HG03378 (cell line): ENCODE data around the gene COQ7.

Experiments used
- ATAC-seq: cut with Tn5 transposase; IDR thresholded peaks from one replicate; pipeline ENCODE4 v1.9.1; 2021; ENCODE audit warnings: mild to moderate bottlenecking, moderate library complexity; ENCODE audit not compliant: unreplicated experiment

The COQ7 gene

DNA sequence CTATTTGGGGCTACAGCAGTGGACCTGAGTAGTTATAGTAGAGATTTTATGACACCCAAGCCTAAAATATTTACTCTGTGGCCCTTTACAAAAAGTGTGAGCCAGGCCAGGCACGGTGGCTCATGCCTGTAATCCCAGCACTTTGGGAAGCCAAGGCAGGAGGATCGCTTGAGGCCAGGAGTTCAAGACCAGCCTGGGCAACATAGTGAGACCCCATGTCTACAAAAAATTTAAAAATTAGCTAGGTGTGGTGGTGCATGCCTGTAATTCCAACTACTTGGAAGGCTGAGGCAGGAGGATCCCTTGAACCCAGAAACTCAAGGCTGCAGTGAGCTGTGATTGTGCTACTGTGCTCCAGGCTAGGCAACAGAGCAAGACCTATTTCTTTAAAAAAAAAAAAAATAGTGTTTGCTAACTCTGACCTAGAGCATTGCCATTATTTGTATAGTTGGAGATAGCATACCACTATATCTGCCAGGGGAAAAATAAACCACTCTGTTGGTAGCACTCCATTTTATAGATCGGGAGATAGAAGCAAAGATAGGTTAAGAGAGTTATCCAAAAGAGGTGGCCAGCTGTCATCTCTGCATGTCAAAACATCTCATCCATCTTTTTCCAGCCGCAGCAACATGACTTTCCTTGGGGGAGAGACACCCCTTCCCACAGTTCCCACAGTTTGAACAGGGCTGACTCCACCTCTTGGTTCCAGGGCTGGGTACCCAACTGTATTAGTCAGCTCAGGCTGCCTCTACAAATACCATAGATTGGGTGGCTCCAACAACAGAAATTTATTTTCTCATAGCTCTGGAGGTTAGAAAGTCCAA lies 43.3 kb downstream of the COQ7 start:
- ATAC-seq: no peak

DNA sequence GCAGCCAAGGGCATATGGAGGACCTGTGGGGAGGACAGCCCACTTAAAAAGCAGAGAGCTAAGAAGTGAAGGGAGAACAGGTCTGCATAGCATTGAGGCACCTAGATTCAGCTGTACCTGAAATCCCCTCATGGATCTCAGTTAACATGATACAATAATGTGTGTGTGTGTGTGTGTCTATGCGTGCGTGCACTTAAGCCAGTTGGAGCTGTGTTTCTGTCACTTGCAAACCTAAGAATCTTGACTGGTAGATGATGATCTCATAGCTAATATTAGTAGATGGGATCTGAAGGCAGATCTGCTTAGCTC lies 44.6 kb downstream of the COQ7 start:
- no peak for ATAC-seq

DNA sequence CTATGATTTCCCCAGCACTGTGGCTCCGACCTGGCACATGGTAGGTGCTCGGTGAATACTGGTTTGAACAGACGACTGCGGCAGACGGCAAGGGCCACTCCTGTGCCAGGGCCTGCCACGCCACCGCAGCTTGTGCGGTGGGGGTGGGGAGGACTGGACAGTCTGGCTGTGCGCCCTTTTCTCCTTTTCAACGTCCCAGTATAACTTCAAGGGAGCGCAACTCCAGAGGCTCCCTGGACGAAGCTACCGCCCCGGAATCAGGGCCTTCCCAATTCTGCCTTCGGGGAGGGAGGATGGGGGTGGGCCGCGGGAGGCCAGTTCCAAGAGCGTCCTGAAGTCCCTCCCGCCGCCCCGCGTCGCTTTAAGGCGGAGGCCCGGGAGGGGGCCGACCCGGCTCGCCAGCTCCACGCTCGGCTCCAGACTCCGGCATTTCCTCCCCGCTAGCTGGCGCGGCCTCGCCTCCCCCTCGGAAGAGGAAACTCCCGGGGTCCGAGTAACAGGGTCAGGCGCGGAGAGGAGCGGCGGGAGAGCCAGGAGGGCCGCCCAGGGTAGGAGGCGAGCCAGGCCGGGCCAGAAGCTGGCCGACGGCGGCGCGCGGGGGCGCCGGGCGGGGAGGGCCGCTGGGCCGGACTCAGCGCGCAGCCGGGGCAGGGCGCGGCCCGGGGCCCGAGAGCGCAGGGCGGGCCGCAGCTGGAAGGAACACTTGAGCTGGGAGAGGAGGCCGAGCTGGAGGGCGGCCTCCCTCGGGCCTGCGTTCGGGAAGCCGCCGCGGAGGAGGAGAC lies 46.4 kb downstream of the COQ7 start, which contains the start of gene ITPRIPL2:
Gene ITPRIPL2, plus strand, starts transcription at position 388 of the 782 bp plus-strand sequence. CDS start 498 bp downstream, outside the sequence.
- no peak for ATAC-seq

DNA sequence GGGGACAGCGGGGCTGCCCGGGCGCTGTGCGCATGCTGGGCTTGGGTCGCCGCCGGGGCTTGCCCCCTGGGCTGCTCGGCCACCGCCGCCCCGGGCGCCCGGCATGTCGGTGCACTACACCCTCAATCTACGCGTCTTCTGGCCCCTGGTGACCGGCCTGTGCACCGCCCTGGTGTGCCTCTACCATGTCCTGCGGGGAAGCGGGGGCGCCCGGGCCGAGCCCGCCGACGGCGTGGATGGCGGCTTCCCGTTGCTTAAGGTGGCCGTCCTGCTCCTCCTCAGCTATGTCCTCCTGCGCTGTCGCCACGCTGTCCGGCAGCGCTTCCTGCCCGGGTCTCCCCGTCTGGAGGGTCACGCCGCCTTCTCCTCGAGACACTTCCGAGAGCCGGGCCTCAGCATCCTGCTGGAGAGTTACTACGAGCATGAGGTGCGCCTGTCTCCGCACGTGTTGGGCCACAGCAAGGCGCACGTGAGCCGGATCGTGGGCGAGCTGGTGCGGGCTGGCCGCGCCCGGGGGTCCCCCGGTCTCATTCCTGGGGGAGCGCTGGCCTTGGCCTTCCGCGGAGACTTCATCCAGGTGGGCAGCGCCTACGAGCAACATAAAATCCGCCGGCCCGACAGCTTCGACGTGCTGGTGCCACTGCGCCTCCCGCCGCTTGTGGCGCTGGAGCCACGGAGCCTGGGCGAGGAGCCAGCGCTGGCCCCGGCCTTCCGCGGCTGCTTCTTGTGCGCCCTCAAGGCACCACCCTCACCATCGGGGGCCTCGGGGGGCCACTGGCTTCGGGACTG lies 47.1 kb downstream of the COQ7 start:
- no peak for ATAC-seq

DNA sequence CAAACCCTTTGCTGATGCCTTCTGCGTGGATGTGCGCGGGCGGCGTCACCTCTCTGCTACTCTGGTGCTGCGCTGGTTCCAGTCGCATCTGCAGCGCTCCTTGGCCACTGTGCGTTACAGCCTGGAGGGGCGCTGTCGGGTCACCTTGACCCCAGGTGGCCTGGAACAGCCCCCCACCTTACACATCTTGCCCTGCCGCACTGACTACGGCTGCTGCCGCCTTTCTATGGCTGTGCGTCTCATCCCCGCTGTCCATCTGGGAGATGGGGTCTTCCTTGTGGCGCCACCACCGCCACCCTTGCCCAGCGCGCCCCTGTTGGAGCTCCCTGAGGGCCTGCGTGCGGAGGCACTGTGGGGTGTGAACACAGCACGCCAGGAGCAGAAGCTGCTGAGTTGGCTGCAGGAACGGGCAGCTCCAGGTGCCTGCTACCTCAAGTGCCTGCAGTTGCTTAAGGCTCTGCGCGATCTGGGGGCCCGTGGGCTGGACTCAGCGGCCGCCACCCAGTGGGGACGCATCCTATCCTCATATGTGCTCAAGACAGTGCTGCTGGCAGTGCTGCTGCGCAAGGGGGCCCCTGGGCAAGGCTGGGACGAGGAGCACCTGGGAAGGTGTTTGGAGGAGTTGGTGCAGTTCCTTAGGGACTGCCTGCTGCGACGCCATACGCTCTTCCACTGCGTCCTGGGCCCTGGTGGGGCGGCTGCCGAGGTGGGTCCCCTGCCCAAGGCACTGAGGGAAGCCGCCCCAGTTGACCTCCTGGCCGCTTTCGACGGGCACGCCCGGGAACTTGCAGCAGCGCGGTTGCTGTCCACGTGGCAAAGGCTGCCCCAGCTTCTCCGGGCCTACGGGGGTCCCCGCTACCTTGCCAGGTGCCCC lies 48.0 kb downstream of the COQ7 start:
- no peak for ATAC-seq

DNA sequence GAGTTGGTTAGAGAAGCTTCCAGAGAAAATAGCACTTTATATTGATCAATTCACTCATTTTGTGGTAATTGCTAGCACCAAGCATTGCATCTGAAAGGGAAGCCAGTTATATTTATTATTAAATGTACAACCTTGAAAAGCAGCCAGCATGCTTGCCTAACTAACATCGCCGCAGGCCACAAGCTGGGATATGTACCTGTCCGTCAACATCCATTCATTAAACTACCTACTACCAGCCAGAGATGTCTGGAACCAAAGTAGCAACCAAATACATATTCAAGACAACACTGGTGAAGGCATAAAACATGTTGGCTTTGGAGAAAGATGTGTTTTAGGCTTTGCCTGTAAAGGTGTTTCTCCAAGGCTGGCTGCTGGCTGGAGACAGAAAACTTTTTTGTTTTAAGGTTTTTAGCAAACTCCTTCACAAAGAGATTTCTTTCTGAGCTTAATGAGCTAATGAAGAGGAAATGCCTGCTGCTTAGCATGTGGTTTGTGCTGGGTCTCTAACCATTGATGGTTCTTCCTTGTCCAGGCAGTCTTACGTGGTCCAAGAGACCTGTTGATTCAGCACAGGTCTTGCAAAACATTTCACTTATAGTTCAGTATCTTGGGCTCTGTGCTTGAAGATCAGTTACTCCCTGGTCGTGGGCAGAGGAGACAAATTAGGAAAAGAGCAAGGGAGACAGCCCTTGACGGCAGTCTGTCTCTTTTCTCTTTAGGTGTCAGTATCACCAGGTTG lies 49.5 kb downstream of the COQ7 start:
- no peak for ATAC-seq

DNA sequence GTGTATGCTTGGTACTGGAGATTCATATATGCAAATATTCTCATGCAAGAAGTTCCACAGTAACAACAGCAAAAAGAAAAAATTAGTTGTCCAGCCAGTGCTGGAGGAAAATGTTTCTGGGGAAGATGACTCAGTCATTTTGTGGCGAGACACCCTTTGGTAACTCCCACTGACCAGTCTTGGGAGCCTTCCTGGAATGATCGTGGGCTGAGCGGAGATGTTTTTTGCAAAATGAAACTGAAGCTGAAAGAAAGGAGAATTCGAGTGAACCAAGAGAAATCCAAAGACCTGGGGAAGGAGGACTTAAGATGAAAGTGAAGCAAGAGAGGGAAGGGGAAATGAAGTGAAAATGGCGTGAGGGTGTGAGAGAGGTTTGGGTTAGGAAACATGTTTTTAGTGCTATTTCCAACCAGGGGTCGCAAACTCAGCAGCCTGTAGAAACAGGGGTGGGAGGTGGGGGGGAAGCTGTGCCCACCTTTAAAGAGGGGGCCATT lies 51.6 kb downstream of the COQ7 start:
- no peak for ATAC-seq

DNA sequence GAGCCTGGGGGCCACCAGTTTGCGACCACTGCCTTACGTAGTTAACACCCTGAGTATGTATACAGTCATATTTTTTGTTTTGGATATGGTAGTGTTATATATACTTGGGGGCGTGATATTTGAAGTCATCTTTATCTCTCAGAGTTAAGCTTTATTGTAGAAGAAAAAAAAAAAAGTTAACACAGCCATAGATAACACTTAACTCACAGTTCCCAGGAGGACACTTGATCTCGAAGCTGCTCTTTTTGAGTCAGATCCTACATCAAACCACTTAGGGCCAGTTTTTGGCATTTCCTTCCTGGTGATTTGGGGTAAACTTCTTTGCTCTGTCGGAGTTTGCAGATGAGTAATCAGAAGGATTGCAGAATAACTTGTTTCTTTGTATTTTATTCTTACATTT lies 52.1 kb downstream of the COQ7 start:
- no peak for ATAC-seq

DNA sequence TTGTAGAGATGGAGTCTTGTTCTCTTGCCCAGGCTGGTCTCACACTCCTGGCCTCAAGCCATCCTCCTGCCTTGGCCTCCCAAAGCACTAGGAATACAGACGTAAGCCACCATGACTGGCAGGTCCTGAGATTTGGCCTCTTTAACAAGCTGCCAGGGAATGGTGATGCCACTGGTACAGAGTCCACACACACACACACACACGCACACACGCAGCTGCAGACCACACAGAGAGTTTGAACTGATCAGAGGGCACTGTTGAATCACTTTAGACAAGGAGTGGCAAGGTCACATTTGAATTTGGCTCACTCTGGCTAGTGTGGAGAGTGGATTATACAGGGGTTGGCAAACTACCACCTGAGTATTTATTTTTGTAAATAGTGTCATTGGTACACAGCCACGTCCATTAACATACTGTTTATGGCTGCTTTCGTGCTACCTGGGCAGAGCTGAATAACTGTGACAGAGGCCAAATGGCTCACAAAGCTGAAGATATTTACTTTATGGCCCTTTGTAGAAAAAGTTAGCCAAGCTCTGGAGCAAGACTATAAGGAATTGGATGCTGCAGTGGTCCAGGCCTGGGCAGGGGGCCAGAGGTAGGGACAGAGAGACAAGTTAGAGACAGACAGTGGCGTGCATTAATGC lies 56.2 kb downstream of the COQ7 start:
- no peak for ATAC-seq

DNA sequence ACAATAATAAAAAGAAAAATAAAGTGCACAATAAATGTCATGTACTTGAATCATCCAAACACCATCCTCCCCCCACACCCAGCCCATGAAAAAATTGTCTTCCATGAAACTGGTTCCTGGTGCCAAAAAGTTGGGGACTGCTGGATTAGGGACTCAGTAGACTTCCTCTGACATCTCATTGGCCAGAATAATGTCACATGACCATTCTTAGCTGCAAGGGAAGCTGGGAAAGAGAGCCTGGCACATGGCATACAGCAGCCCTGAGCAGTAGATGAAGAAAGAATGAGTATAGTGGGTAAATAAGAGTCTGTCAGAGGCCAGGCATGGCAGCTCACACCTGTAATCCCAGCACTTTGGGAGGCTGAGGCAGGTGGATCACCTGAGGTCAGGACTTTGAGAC lies 58.9 kb downstream of the COQ7 start:
- ATAC-seq: no peak

DNA sequence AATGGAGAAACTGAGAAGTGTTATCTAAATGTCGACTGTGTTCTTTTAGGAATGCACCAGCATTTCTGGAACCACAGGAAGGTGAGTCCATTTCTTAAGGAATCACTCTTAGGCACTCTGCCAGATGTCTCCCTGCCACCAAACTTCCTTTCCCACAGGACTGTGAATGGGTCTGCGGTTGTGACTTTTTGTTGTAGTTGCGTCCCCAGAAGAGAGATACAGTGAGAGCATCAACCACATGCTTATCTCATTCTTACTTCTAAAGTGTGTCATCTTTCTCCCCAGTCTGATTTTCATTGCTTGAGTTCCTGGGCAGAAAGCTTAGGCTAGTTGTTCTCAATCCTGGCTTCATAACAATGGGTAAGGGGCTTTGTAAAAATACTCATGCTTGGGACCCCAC lies 59.8 kb downstream of the COQ7 start:
- no peak for ATAC-seq

DNA sequence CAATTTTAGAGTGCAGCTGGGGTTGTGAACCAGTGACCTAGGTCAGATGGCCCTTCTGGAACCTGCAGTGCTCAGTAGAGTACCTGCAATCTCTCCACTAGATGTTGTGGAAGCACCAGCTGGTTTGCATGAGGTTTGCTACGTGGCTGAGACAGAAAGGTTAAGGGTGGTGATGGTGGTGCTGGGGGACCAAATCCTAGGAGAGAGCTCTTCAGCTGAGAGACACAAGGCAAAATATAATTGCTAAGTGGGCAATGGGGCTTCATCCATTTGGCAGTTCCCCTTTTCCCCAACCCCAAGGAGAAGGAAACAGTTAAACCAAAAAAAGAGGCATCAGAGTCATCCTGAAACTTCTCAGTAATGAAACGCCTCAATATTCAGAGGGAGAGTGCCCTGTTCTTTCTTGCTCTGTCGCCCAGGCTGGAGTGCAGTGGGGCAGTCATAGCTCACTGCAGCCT lies 60.3 kb downstream of the COQ7 start:
- no peak for ATAC-seq

DNA sequence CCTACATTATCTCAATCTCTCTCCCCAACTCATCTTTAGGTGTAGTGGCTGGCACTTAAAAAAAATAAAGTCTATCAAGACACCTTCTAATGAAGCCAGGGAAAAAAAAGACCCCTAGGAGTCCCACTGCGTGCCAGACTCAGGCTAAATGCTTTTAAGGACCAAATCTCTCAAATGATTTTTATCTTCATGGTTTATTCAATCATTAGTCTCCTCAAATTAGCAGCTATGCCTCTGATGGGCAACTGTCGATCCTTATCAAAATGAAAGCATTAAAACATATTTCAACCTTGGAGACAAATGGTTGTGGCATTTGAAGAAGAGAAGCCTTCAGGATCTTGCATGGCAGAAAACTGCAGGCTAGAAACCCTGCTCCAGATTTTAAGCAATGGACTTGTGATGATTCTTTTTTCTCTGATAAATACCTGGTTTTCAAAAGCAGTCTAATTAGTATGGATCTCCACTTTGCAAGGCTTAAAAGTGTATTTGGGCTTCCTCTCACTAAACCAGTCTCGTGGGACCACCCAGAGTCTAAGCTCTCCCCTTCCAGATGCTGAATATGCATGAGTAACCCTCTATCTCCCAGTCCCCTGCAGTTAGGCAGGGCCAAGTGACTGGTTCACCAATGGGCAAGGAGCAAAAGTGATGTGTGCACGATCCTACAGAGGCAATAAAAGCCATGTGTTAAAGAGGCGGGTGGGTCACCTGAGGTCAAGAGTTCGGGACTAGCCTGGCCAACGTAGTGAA lies 61.2 kb downstream of the COQ7 start:
- ATAC-seq: no peak
